Thoracic aorta (tissue), 2 donors: Measurements from ENCODE around the gene ZBTB25. TPM values are rescaled to one million over a fixed set of nuclear protein-coding genes. Genes with fewer than 3 reads are reported as not detected.

ENCODE experiments used
- ATAC-seq: fragments of 150-250 bp; one replicate; pipeline ENCODE4 v1.8.0; 2017; ENCODE audit warnings: low read depth; ENCODE audit not compliant: insufficient number of reproducible peaks, low FRiP score
- DNase-seq: peaks from one replicate; pipeline ENCODE4 v3.0.0-alpha.2; 2020; ENCODE audit warnings: low spot score
- H3K27ac ChIP-seq, 2 donors: fragments of 200-600 bp; sonication (generic); 1 replicate in 1 of 2; 2 replicates in 1 of 2; pipeline ENCODE4 v1.5.1; 2016; ENCODE audit warnings: mild to moderate bottlenecking in 2 of 2, moderate library complexity in 2 of 2
- H3K27me3 ChIP-seq: fragments of 200-600 bp; sonication (generic); replicated peaks from 2 replicates; pipeline ENCODE4 v1.6.0; 2016; ENCODE audit warnings: mild to moderate bottlenecking; ENCODE audit not compliant: insufficient read depth
- H3K36me3 ChIP-seq: fragments of 200-600 bp; sonication (generic); one replicate; pipeline ENCODE4 v1.5.1; 2016
- H3K4me1 ChIP-seq, 2 donors: fragments of 200-600 bp; sonication (generic); 1 replicate in 1 of 2; 2 replicates in 1 of 2; pipeline versions ENCODE4 v1.5.1 to v1.6.0; 2016; ENCODE audit warnings: low read depth in 2 of 2, mild to moderate bottlenecking in 1 of 2; ENCODE audit not compliant: control insufficient read depth in 1 of 2
- H3K4me3 ChIP-seq: fragments of 200-600 bp; sonication (generic); 2 replicates; pipeline ENCODE4 v1.5.1; 2016; ENCODE audit warnings: mild to moderate bottlenecking
- H3K9me3 ChIP-seq: fragments of 200-600 bp; sonication (generic); 2 replicates; pipeline ENCODE4 v1.5.1; 2016
- CTCF ChIP-seq: fragments of 200-600 bp; sonication (generic); IDR thresholded peaks from one replicate; pipeline ENCODE4 v1.5.1; 2019; ENCODE audit warnings: antibody characterized with exemption
- total RNA-seq, 2 donors: library from RNA; depleted of rRNA; stranded (reverse); fragments of >200 nt; gene quantifications; one replicate each; pipeline versions ENCODE4 v1.1.0 to v1.2.3, GENCODE V29; 2016

Gene ZBTB25
- total RNA-seq, 2 donors from 2014 or later: 13.5 to 16.9 TPM

GRCh38 chr14:64400829-64401459, 102.7 kb downstream of the ZBTB25 start:
- TF ChIP-seq CTCF: no peak
- H3K9me3 ChIP-seq: no peaks in the 10 kb centered on the region
- H3K27me3 ChIP-seq: no peaks in the 10 kb centered on the region
- DNase-seq (no peak), ATAC-seq (no peak)
- H3K27ac ChIP-seq: no peak overlapping the region
- no peak overlapping the region for H3K4me3 ChIP-seq
- H3K4me1 ChIP-seq: peaks cover 2 to 4% of the 10 kb centered on the region in 2 donors
- peaks cover 4% of the 10 kb centered on the region for H3K36me3 ChIP-seq

Other genes with a start within 250 kb of the ZBTB25 start
- gene ESR2, start 209.5 kb downstream of the ZBTB25 start, total RNA-seq: under 1 TPM; 0.27 to 0.71 TPM
- 10 to 100 TPM; 26.5 to 33.7 TPM for gene MTHFD1, start 115.5 kb downstream of the ZBTB25 start, total RNA-seq
- 1 to 10 TPM; 2.8 to 4.3 TPM for gene AKAP5, start 38.3 kb downstream of the ZBTB25 start, total RNA-seq
- 10 to 100 TPM; 37.9 to 43.3 TPM for gene ZBTB1, start 932 bp upstream of the ZBTB25 start, total RNA-seq
- 10 to 100 TPM; 28.5 to 33.7 TPM for gene HSPA2, start 36.9 kb upstream of the ZBTB25 start, total RNA-seq
- not detected for gene PPP1R36, start 46.1 kb upstream of the ZBTB25 start, total RNA-seq
- gene PLEKHG3, start 200.6 kb upstream of the ZBTB25 start, total RNA-seq: 10 to 100 TPM; 63.2 to 71.5 TPM